AG04449 (cell line): ENCODE measurements around the gene RBM33.
A peak's percentile ranks its signal among the peaks of the same experiment; 100 is the strongest.

Source experiments
- CTCF ChIA-PET: fragments of 350-600 bp; formaldehyde crosslinking; extraction: SDS; loops from one replicate; lab custom pipeline; 2021; ENCODE audit warnings: antibody characterized with exemption; lab: Yijun Ruan, JAX
- POLR2A ChIA-PET: fragments of 400-600, 350-600 bp; formaldehyde crosslinking; extraction: SDS; loops from one replicate; lab custom pipeline; 2020; ENCODE audit warnings: antibody characterized with exemption, inconsistent platforms; lab: Yijun Ruan, JAX
- DNase-seq: peaks from one replicate; pipeline ENCODE4 v3.0.0-alpha.2; 2010; ENCODE audit warnings: low read depth, low spot score
- H3K4me3 ChIP-seq: 2 replicates; pipeline ENCODE4 v1.5.1; 2011; ENCODE audit warnings: low read depth, mild to moderate bottlenecking, control low read depth, low read length
- TF ChIP-seq, protein P1 (sequence below): IDR thresholded peaks from one replicate; pipeline ENCODE4 v1.5.1; 2011; ENCODE audit warnings: mild to moderate bottlenecking, moderate library complexity, low read length, control low read depth, inconsistent platforms; ENCODE audit not compliant: insufficient read depth; ENCODE audit errors: missing control alignments

The RBM33 gene

DNA sequence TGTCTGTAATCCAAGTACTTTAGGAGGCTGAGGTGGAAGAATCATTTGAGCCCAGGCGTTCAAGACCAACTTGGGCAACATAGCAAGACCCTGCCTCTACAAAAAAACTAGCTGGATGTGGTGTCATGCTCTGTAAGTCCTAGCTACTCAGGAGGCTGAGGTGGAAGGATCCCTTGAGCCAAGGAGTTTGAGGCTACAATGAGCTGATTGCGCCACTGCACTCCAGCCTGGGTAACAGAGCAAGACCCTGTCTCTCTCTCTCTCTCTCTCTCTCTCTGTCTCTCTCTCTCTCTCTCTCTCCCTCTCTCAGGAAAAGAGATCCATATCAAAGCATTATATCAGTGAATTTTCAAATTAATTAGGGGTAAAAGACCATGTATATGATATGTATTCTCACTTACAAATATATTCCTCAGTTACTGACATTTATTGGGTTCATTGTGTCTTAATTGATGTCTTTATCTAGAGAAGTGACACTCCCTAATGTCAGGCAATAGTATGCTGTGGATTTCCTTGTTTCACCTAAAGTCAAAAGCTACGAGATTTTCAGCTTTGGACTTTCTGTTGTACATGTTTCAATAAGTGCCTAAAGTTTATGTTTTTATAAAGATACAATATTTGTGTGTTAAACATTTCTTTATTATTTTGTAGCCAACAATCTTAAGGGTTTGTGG lies 91.1 kb downstream of the RBM33 start:
- POLR2A ChIA-PET: no interaction called here

DNA sequence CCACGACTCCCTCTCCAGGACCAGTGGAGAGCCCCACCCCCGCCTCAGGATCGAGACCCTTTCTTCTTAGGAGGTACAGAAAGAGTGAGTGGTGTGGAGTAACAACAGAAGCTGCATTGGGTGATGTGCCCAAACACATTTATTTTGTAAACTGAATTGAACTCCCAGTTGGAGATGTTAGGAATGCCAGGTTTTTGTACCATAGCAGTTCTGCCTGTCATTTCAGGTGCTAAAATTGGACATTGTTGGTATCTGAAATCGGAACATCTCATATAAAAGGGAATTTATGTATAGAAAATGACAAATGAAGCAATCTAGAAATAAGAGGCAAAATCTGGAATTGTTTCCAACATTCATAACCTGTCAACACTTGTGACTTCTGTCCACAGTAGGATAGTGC lies 93.1 kb downstream of the RBM33 start:
- POLR2A ChIA-PET: no interaction called here
- H3K4me3 ChIP-seq: no peak overlapping the region
- CTCF ChIA-PET: interaction anchor here (1.0 to 26.1 kb wide), 6 partner anchors 10 to 139 kb away, joined by 3 to 410 read pairs (median 4); no protein-coding TSS in a partner anchor
- TF ChIP-seq, protein P1, sequence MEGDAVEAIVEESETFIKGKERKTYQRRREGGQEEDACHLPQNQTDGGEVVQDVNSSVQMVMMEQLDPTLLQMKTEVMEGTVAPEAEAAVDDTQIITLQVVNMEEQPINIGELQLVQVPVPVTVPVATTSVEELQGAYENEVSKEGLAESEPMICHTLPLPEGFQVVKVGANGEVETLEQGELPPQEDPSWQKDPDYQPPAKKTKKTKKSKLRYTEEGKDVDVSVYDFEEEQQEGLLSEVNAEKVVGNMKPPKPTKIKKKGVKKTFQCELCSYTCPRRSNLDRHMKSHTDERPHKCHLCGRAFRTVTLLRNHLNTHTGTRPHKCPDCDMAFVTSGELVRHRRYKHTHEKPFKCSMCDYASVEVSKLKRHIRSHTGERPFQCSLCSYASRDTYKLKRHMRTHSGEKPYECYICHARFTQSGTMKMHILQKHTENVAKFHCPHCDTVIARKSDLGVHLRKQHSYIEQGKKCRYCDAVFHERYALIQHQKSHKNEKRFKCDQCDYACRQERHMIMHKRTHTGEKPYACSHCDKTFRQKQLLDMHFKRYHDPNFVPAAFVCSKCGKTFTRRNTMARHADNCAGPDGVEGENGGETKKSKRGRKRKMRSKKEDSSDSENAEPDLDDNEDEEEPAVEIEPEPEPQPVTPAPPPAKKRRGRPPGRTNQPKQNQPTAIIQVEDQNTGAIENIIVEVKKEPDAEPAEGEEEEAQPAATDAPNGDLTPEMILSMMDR: no peak
- DNase-seq: no peak

More for the DNA sequence above, 91.1 kb downstream of the RBM33 start:
- CTCF ChIA-PET: interaction anchor here (0.9 to 26.1 kb wide), 4 partner anchors 11 to 137 kb away, joined by 3 to 410 read pairs (median 4); no protein-coding TSS in a partner anchor
- DNase-seq: no peak
- H3K4me3 ChIP-seq: no peak overlapping the region
- TF ChIP-seq, protein P1: no peak

DNA sequence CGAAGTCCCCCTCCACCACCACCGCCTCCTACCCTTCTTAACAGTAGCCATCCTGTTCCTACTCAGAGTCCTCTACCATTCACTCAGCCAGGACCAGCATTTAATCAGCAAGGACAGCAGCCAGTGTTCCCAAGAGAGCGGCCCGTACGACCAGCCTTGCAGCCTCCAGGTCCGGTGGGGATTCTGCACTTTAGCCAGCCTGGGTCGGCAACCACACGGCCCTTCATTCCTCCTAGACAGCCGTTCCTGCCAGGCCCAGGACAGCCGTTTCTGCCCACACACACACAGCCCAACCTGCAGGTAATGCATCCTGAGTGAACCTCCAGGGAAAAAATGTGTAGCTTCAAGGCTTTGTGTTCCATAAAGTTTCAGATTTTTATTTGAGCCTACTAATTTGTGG lies 93.6 kb downstream of the RBM33 start:
- TF ChIP-seq, protein P1: no peak
- no peak for DNase-seq
- H3K4me3 ChIP-seq: no peak overlapping the region
- POLR2A ChIA-PET: no interaction called here
- CTCF ChIA-PET: interaction anchor here (1.0 to 26.1 kb wide), 8 partner anchors 9 to 140 kb away, joined by 3 to 410 read pairs (median 4); no protein-coding TSS in a partner anchor

DNA sequence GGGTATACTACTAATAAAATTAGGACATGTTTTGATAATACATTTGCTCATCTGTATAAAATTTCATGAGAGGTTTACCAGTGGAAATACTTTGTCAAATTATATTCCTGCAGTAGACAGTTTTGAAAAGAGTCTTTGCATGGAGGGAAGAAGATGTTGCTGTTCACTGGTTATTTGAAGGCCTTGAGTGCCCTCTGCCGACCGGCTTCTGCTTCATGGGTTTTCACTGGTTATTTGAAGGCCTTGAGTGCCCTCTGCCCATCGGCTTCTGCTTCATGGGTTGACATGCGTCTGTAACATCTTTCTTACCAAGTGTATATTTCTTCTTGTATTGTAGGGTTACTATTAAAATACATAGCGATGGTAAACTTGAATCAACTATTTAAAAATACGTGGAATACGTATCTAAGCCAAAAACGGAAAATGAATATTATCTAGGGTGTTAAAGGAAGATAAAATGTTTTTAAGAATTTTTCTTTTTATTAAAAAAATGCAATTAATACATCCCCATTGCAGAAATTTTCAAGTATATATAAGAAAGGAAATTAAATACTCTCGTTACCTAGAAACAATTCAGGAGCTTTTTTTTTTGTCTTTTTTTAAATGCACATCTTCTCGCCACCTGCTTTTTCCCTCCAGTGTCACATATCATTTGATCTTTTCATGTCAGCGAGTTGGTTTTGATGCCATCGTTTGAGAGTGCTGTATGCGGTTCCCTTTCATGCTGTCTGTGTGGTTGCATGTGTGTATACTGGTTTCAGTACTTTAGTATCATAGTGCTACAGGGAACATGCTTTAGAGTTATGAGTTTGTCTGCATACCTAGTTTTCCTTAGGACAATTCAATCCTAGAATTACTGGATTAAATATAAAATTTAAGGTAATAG lies 94.4 kb downstream of the RBM33 start:
- peak; percentile 24 for DNase-seq
- no peak overlapping the region for H3K4me3 ChIP-seq
- ChIA-PET POLR2A (no interaction called here), CTCF (interaction anchor here (0.7 to 26.1 kb wide), 10 partner anchors 8 to 811 kb away, joined by 3 to 410 read pairs (median 4); no protein-coding TSS in a partner anchor)
- TF ChIP-seq, protein P1: peak; percentile 80

DNA sequence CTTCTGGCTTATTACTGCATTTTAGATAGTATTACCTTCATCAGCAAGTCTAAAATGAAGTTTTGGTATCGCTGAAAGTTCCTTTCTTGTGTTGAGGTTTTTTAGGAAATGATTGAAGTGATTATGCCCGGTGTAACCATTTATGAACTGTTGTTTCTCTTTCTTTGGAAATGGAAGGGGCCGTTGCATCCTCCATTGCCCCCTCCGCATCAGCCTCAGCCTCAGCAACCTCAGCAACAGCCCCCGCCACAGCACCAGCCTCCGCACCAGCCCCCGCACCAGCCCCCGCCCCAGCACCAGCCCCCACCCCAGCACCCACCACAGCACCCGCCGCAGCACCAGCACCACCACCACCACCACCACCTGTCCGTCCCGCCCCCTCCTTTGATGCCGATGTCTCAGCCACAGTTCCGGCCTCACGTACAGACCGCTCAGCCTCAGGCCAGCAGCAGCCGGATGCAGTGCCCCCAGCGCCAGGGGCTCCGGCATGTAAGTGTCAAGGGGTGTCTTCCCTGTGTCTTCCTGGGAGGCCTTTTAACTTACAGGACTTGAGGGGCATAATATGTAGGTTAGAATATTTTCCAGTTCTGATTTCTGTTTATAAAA lies 95.2 kb downstream of the RBM33 start:
- no peak for DNase-seq
- CTCF ChIA-PET: interaction anchor here (0.7 to 26.1 kb wide), 8 partner anchors 9 to 812 kb away, joined by 3 to 410 read pairs (median 4); no protein-coding TSS in a partner anchor
- no peak overlapping the region for H3K4me3 ChIP-seq

More for the DNA sequence above, 95.2 kb downstream of the RBM33 start:
- POLR2A ChIA-PET: no interaction called here
- TF ChIP-seq, protein P1: no peak
